ENCODE data around the gene SLC22A16.
"Not testable (repeated sequence)": the region's sequence is repeated elsewhere in the genome, so short reads cannot be mapped to it uniquely, and the experiment has no call there.

SLC22A16 gene

GRCh38 chr6:110476046-110476849, at the start of gene SLC22A16:
Gene SLC22A16 (minus strand): TSS chr6:110476613. CDS start chr6:110476574, 39 bp downstream.
- DNase-seq (ENCODE audit: low read depth in 2 of 2): no peak

GRCh38 chr6:110525001-110525400, 48.6 kb upstream of the SLC22A16 start:
- no peak for DNase-seq (ENCODE audit: low read depth in 2 of 2)

GRCh38 chr6:110524305-110524704, 47.9 kb upstream of the SLC22A16 start:
- DNase-seq (ENCODE audit: low read depth in 2 of 2): no peak

GRCh38 chr6:110523451-110524021, 47.1 kb upstream of the SLC22A16 start:
- no peak for DNase-seq (ENCODE audit: low read depth in 2 of 2)

- DNase-seq (ENCODE audit: low read depth in 2 of 2): no peak
Observed at GRCh38 chr6:110522427-110522826, 46.0 kb upstream of the SLC22A16 start.

- DNase-seq (ENCODE audit: low read depth in 2 of 2): no peak
Observed at GRCh38 chr6:110520992-110521543, 44.7 kb upstream of the SLC22A16 start.

- no peak for DNase-seq (ENCODE audit: low read depth in 2 of 2)
Observed at GRCh38 chr6:110520209-110520965, 44.0 kb upstream of the SLC22A16 start.

- no peak for DNase-seq (ENCODE audit: low read depth in 2 of 2)
Observed at GRCh38 chr6:110517601-110518281, 41.3 kb upstream of the SLC22A16 start.

- no peak for DNase-seq (ENCODE audit: low read depth in 2 of 2)
Observed at GRCh38 chr6:110517034-110517433, 40.6 kb upstream of the SLC22A16 start.

GRCh38 chr6:110514818-110515217, 38.4 kb upstream of the SLC22A16 start:
- DNase-seq (ENCODE audit: low read depth in 2 of 2): no peak

- DNase-seq (ENCODE audit: low read depth in 2 of 2): no peak
Observed at GRCh38 chr6:110512991-110513390, 36.6 kb upstream of the SLC22A16 start.

- DNase-seq (ENCODE audit: low read depth in 2 of 2): not testable (repeated sequence)
Observed at GRCh38 chr6:110512549-110512948, 36.1 kb upstream of the SLC22A16 start.

- DNase-seq (ENCODE audit: low read depth in 2 of 2): no peak
Observed at GRCh38 chr6:110511401-110511800, 35.0 kb upstream of the SLC22A16 start.

GRCh38 chr6:110509617-110510241, 33.3 kb upstream of the SLC22A16 start:
- no peak for DNase-seq (ENCODE audit: low read depth in 2 of 2)

- not testable (repeated sequence) for DNase-seq (ENCODE audit: low read depth in 2 of 2)
Observed at GRCh38 chr6:110504891-110505290, 28.5 kb upstream of the SLC22A16 start.

- no peak for DNase-seq (ENCODE audit: low read depth in 2 of 2)
Observed at GRCh38 chr6:110495949-110496348, 19.5 kb upstream of the SLC22A16 start.

- DNase-seq (ENCODE audit: low read depth in 2 of 2): no peak
Observed at GRCh38 chr6:110493253-110493800, 16.9 kb upstream of the SLC22A16 start.

- DNase-seq (ENCODE audit: low read depth in 2 of 2): no peak
Observed at GRCh38 chr6:110492584-110492983, 16.2 kb upstream of the SLC22A16 start.

- DNase-seq (ENCODE audit: low read depth in 2 of 2): no peak
Observed at GRCh38 chr6:110491644-110492317, 15.4 kb upstream of the SLC22A16 start.

GRCh38 chr6:110491299-110491643, 14.9 kb upstream of the SLC22A16 start:
- DNase-seq (ENCODE audit: low read depth in 2 of 2): no peak
